Lung (tissue), 12 donors: ENCODE data around the gene PARD3B. TPM values are rescaled to one million over a fixed set of nuclear protein-coding genes. Genes with fewer than 3 reads are reported as not detected.

Experiments
- ATAC-seq: fragments of 200-7000 bp; cut with Tn5 transposase; one replicate; pipeline ENCODE4 v1.9.1; 2020; ENCODE audit warnings: moderate number of reproducible peaks; ENCODE audit not compliant: insufficient read depth, low FRiP score
- DNase-seq, 3 donors: peaks; one replicate each; pipeline ENCODE4 v3.0.0-alpha.2; 2013 to 2017
- H3K27ac ChIP-seq, 2 donors: one replicate each; pipeline ENCODE4 v1.5.1; 2013; ENCODE audit warnings: mild to moderate bottlenecking in 2 of 2, moderate library complexity in 2 of 2, control low read depth in 1 of 2, inconsistent platforms in 1 of 2, low read depth in 1 of 2, low read length in 1 of 2
- H3K27me3 ChIP-seq, 3 donors: one replicate each; pipeline ENCODE4 v1.5.1; 2013; ENCODE audit warnings: low read length in 2 of 3; ENCODE audit not compliant: control insufficient read depth in 3 of 3, insufficient read depth in 3 of 3
- H3K36me3 ChIP-seq, 4 donors: one replicate each; pipeline ENCODE4 v1.5.1; 2013; ENCODE audit warnings: low read length in 4 of 4, mild to moderate bottlenecking in 1 of 4, moderate library complexity in 1 of 4; ENCODE audit not compliant: control insufficient read depth in 4 of 4, insufficient read depth in 4 of 4
- H3K4me1 ChIP-seq, 5 donors: one replicate each; pipeline ENCODE4 v1.5.1; 2013; ENCODE audit warnings: low read length in 5 of 5, mild to moderate bottlenecking in 2 of 5, moderate library complexity in 1 of 5; ENCODE audit not compliant: control insufficient read depth in 5 of 5, insufficient read depth in 5 of 5
- H3K4me3 ChIP-seq: one replicate; pipeline ENCODE4 v1.5.1; 2013; ENCODE audit warnings: mild to moderate bottlenecking, control low read depth, moderate library complexity
- H3K9ac ChIP-seq, 2 donors: one replicate each; pipeline ENCODE4 v1.5.1; 2013; ENCODE audit warnings: low read length in 2 of 2, control low read depth in 1 of 2; ENCODE audit not compliant: insufficient read depth in 1 of 2
- H3K9me3 ChIP-seq, 4 donors: one replicate each; pipeline ENCODE4 v1.5.1; 2013; ENCODE audit warnings: low read length in 3 of 4, mild to moderate bottlenecking in 1 of 4, moderate library complexity in 1 of 4; ENCODE audit not compliant: control insufficient read depth in 4 of 4, insufficient read depth in 3 of 4
- WGBS, 2 donors: extraction: QIAGEN DNeasy Blood & Tissue Kit; methylation state at CpG; one replicate each; pipeline ENCODE4 v1.1.7; 2013; 5-methylcytosine and 5-hydroxymethylcytosine counted together
- polyA plus RNA-seq, 2 donors: library from polyadenylated mRNA; stranded (reverse); fragments of 200-250 nt; gene quantifications; one replicate each; pipeline ENCODE4 v1.2.1, GENCODE V29; 2013
- total RNA-seq, 2 donors: library from RNA; depleted of rRNA in 1 of 2; stranded (reverse); fragments of >200 nt in 1 of 2; gene quantifications; one replicate each; pipeline ENCODE4 v1.2.1, GENCODE V29; 2014 to 2021
- TF ChIP-seq, protein P1 (sequence below): IDR thresholded peaks from 2 replicates; pipeline ENCODE4 v1.5.1; 2012; ENCODE audit warnings: mild to moderate bottlenecking; ENCODE audit errors: control extremely low read depth, extremely low read depth
- donor health status: control.
- donor health status: control.
- donor health status: Bipolar disorder and iron deficiency.
- donor health status: healthy.
- donor health status: DM: yes; HTN: yes; CAD: no.

The PARD3B gene
- total and polyA plus RNA-seq, 4 donors, result 2.4 to 38.7 (median 17.1) TPM

- TF ChIP-seq, protein P1, sequence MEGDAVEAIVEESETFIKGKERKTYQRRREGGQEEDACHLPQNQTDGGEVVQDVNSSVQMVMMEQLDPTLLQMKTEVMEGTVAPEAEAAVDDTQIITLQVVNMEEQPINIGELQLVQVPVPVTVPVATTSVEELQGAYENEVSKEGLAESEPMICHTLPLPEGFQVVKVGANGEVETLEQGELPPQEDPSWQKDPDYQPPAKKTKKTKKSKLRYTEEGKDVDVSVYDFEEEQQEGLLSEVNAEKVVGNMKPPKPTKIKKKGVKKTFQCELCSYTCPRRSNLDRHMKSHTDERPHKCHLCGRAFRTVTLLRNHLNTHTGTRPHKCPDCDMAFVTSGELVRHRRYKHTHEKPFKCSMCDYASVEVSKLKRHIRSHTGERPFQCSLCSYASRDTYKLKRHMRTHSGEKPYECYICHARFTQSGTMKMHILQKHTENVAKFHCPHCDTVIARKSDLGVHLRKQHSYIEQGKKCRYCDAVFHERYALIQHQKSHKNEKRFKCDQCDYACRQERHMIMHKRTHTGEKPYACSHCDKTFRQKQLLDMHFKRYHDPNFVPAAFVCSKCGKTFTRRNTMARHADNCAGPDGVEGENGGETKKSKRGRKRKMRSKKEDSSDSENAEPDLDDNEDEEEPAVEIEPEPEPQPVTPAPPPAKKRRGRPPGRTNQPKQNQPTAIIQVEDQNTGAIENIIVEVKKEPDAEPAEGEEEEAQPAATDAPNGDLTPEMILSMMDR, result no peak
- ATAC-seq, result no peak
- H3K27ac ChIP-seq, result no peak overlapping the region
- no peak overlapping the region for H3K9ac ChIP-seq
- no peaks in the 10 kb centered on the region for H3K36me3 ChIP-seq
- H3K27me3 ChIP-seq, result no peaks in the 10 kb centered on the region
- no peaks in the 10 kb centered on the region for H3K9me3 ChIP-seq
- no peak overlapping the region for H3K4me3 ChIP-seq
- peaks cover 0 to 8% (median 0%) of the 10 kb centered on the region in 5 donors for H3K4me1 ChIP-seq
- 79 to 91% methylated on average over 2 of the region's 2 CpGs for WGBS, 2 donors
- no peak for DNase-seq
Measured at GRCh38 chr2:205212357-205212756, 667.1 kb downstream of the PARD3B start.

GRCh38 chr2:205216092-205216491, 670.8 kb downstream of the PARD3B start:
- TF ChIP-seq, protein P1, result no peak
- H3K27ac ChIP-seq, result no peak overlapping the region
- no peak overlapping the region for H3K4me3 ChIP-seq
- no peak overlapping the region for H3K9ac ChIP-seq
- no peak for DNase-seq
- no peaks in the 10 kb centered on the region for H3K27me3 ChIP-seq
- no peaks in the 10 kb centered on the region for H3K36me3 ChIP-seq
- H3K9me3 ChIP-seq, result no peaks in the 10 kb centered on the region
- WGBS, 2 donors, result 83 to 84% methylated on average over 5 of the region's 5 CpGs
- peaks cover 0 to 8% (median 0%) of the 10 kb centered on the region in 5 donors for H3K4me1 ChIP-seq
- ATAC-seq, result no peak

- ATAC-seq (no peak), DNase-seq (peak in 1 of 3 donors; percentile 8)
- H3K9me3 ChIP-seq, result no peaks in the 10 kb centered on the region
- TF ChIP-seq, protein P1, result no peak
- H3K4me3 ChIP-seq, result no peak overlapping the region
- 74 to 80% methylated on average over 5 of the region's 5 CpGs for WGBS, 2 donors
- no peak overlapping the region for H3K27ac ChIP-seq
- H3K4me1 ChIP-seq, result peaks cover 0 to 8% (median 0%) of the 10 kb centered on the region in 5 donors
- H3K27me3 ChIP-seq, result no peaks in the 10 kb centered on the region
- no peaks in the 10 kb centered on the region for H3K36me3 ChIP-seq
- no peak overlapping the region for H3K9ac ChIP-seq
Measured at GRCh38 chr2:205216580-205216979, 671.3 kb downstream of the PARD3B start.

DNA sequence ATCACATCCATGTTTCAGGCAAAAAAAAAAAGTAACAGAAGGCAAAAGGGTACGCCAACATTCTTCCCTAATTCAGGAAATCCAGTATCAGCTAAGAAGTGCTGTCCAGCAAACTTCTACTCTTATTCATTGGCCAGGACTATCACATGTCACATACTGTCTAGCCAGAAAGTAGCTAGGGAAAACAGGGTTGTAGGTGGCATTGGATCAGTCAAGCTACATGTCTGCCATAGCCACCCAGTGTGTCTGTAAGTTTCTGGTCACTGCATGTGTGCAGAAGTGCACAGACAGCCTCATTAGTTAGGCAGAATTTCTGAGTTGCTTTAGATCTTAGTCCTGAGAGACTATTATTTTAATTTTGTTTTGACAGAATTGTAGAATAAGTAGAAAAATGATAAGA, 671.7 kb downstream of the PARD3B start:
- no peaks in the 10 kb centered on the region for H3K9me3 ChIP-seq
- DNase-seq (peak in 1 of 3 donors; percentile 6), ATAC-seq (no peak)
- peaks cover 0 to 8% (median 0%) of the 10 kb centered on the region in 5 donors for H3K4me1 ChIP-seq
- TF ChIP-seq, protein P1, result no peak
- H3K9ac ChIP-seq, result no peak overlapping the region
- no peaks in the 10 kb centered on the region for H3K27me3 ChIP-seq
- no peak overlapping the region for H3K4me3 ChIP-seq
- no peaks in the 10 kb centered on the region for H3K36me3 ChIP-seq
- H3K27ac ChIP-seq, result no peak overlapping the region
- WGBS, 2 donors, result 93 to 100% methylated on average over 1 of the region's 1 CpG
